ENCODE data around the gene KRT71. TPM values are rescaled to one million over a fixed set of nuclear protein-coding genes. Genes with fewer than 3 reads are reported as not detected.

The KRT71 gene
- total RNA-seq, 4 donors from 2014 or later = not detected

DNA sequence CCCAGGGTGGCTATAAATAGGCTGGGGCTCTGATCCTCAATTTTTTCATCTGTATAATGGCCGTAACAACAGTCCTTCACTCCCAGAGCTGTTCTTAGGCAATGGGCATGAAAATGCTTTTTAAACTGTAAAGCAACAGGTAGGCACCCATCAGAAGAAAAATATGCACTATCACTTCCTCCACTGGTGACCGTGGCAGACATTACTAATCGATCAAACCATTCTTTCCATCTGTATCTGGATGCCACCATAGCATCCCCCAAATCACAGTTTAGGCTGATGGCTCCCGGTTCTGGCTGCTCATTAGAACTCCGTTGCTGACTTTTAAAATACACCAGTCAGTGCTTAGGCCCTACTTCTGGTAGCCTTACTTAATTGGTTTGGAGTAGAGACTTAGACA lies 11.2 kb downstream of the KRT71 start:
- Histone ChIP-seq H3K27ac (no peak overlapping the region), H3K4me3 (replicated peaks in 1 of 3) (no peak overlapping the region), H3K36me3 (no peaks in the 10 kb centered on the region), H3K9me3 (no peaks in the 10 kb centered on the region), H3K27me3 (no peaks in the 10 kb centered on the region), H3K4me1 (peaks cover 4 to 12% of the 10 kb centered on the region in 2 donors)
- WGBS, 2 donors = 95 to 96% methylated on average over 5 of the region's 5 CpGs
- intact Hi-C loops (cut with DNase I) = no loop called here
- TF ChIP-seq POLR2A (IDR thresholded peaks at IDR 0.05) = no peak
- TF ChIP-seq, protein P1, sequence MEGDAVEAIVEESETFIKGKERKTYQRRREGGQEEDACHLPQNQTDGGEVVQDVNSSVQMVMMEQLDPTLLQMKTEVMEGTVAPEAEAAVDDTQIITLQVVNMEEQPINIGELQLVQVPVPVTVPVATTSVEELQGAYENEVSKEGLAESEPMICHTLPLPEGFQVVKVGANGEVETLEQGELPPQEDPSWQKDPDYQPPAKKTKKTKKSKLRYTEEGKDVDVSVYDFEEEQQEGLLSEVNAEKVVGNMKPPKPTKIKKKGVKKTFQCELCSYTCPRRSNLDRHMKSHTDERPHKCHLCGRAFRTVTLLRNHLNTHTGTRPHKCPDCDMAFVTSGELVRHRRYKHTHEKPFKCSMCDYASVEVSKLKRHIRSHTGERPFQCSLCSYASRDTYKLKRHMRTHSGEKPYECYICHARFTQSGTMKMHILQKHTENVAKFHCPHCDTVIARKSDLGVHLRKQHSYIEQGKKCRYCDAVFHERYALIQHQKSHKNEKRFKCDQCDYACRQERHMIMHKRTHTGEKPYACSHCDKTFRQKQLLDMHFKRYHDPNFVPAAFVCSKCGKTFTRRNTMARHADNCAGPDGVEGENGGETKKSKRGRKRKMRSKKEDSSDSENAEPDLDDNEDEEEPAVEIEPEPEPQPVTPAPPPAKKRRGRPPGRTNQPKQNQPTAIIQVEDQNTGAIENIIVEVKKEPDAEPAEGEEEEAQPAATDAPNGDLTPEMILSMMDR (IDR thresholded peaks at IDR 0.05) = no peak
- no peak for DNase-seq

DNA sequence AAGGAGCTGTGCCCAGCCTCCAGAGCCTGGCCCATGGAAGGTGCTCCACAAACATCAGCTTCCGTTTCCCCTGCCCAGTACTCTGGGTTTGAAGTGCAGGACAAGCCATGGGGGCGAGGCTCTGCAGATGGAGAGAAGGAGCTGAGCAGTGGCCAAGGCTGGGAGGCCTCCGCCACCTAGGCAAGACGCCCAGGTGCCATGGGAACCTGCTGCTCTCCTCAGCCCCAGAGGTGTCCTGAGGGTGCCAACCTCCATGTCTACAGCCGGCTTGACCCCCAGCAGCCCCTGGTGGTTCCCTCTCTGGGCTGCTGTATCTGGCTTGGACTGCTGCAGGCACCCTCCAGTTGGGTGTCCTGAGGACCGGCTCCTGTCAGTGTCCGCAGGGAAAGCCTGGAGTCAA lies 12.4 kb downstream of the KRT71 start:
- TF ChIP-seq, protein P1 (IDR thresholded peaks at IDR 0.05) = no peak
- TF ChIP-seq POLR2A (IDR thresholded peaks at IDR 0.05) = no peak
- Histone ChIP-seq H3K4me3 (replicated peaks in 1 of 3) (no peak overlapping the region), H3K9me3 (no peaks in the 10 kb centered on the region), H3K4me1 (peaks cover 4 to 12% of the 10 kb centered on the region in 2 donors), H3K27ac (no peak overlapping the region), H3K36me3 (no peaks in the 10 kb centered on the region), H3K27me3 (no peaks in the 10 kb centered on the region)
- intact Hi-C loops (cut with DNase I) = no loop called here
- WGBS, 2 donors = 90 to 97% methylated on average over 4 to 5 of the region's 7 CpGs
- no peak for DNase-seq

DNA sequence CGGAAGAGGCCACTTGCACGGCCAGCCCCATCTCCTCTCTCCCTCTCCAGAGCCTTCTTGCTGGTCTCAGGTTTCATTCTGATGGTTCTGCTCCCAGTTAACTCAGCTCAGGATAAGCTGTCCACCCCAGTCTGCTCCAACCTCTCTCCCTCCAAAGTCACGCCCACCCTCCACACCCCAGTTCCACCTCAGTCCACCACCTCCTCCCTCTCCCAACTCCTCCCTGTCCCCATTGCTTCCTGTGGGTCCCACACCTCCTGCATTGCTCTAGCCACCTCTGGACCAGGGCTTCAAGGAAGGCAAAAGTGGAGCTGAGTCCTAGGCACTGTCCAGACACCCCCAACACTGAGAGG lies 13.1 kb downstream of the KRT71 start:
- Histone ChIP-seq H3K36me3 (no peaks in the 10 kb centered on the region), H3K4me1 (peaks cover 4 to 11% of the 10 kb centered on the region in 2 donors), H3K4me3 (replicated peaks in 1 of 3) (no peak overlapping the region), H3K27ac (no peak overlapping the region), H3K9me3 (no peaks in the 10 kb centered on the region), H3K27me3 (no peaks in the 10 kb centered on the region)
- 82 to 85% methylated on average over 3 of the region's 3 CpGs for WGBS, 2 donors
- no peak for DNase-seq
- TF ChIP-seq, protein P1 (IDR thresholded peaks at IDR 0.05) = no peak
- no peak for TF ChIP-seq POLR2A (IDR thresholded peaks at IDR 0.05)
- intact Hi-C loops (cut with DNase I) = no loop called here

DNA sequence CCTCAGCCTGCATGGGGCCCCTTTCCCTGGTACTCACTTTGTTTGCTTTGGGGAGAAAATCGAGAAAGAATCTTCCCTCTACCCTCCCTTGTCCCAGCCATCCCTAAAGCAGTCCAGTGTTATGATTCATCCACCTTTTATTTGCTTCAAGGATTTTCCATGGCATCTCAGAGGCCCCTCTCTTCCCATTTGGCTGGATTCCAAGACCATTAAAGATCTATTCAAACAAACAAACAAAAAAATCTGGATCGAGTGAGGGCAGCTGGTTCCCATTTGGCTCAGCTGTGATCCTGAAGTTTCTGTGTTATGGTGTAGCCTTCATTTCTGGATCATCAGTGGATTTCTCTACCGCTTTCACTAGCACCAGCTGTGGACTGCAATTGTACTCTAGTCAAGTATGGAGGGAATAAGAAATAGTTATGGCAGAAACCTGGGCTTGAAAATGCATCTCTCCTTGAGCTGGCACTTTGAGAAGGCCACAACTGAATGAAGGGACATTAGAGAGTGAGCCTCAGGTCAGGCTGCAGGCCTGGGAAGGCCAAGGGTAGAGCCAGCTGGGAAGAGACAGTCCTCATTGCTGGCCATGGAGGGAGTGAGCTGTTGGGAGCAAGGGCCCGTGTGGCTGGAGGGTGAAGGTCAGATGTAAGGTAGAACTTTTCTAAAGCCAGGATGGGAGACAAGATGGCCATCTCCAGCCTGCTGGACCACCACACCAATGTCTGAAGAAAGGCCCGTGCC lies 13.7 kb downstream of the KRT71 start:
- no peak overlapping the region for H3K4me3 ChIP-seq (replicated peaks in 1 of 3)
- H3K27ac ChIP-seq = no peak overlapping the region
- intact Hi-C loops (cut with DNase I) = no loop called here
- H3K9me3 ChIP-seq = no peaks in the 10 kb centered on the region
- TF ChIP-seq POLR2A (IDR thresholded peaks at IDR 0.05) = no peak
- TF ChIP-seq, protein P1 (IDR thresholded peaks at IDR 0.05) = no peak
- no peak for DNase-seq
- peaks cover 4 to 5% of the 10 kb centered on the region in 2 donors for H3K4me1 ChIP-seq
- WGBS, 2 donors = 49 to 53% methylated on average over 5 of the region's 5 CpGs
- H3K36me3 ChIP-seq = no peaks in the 10 kb centered on the region
- H3K27me3 ChIP-seq = no peaks in the 10 kb centered on the region

DNA sequence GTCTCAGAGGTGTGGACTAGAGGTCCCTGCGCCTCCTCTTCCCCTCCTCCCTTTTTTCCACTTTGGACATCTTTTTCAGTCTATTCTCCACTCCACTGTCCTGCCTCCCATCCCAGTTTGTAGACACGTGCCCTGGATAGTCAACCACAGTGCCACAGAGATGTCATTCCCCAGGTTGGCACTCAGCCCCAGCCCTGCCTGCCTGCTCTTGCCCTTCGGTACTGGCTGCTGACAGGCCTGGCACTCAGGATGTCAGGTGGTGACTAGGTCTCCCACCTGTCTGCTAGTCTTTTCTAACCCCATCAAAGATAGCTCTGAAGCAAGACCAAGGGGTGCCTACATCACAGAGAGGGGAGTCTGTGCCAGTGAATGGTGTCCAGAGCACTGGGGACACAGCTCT lies 15.8 kb downstream of the KRT71 start:
- no peaks in the 10 kb centered on the region for H3K27me3 ChIP-seq
- no peak overlapping the region for H3K4me3 ChIP-seq (replicated peaks in 1 of 3)
- no peak for TF ChIP-seq POLR2A (IDR thresholded peaks at IDR 0.05)
- TF ChIP-seq, protein P1 (IDR thresholded peaks at IDR 0.05) = no peak
- 81 to 87% methylated on average over 3 of the region's 3 CpGs for whole genome bisulfite sequencing, 2 donors
- H3K4me1 ChIP-seq = no peaks in the 10 kb centered on the region
- H3K27ac ChIP-seq = no peak overlapping the region
- intact Hi-C loops (cut with DNase I) = no loop called here
- no peaks in the 10 kb centered on the region for H3K9me3 ChIP-seq
- no peak for DNase-seq
- no peaks in the 10 kb centered on the region for H3K36me3 ChIP-seq
